Measurements from ENCODE around the gene PNMA3. TPM values are rescaled to one million over a fixed set of nuclear protein-coding genes. Genes with fewer than 3 reads are reported as not detected.
A peak's percentile ranks its signal among the peaks of the same experiment; 100 is the strongest.
"Not testable (repeated sequence)": the region's sequence is repeated elsewhere in the genome, so short reads cannot be mapped to it uniquely, and the experiment has no call there.

PNMA3 gene
- polyA plus RNA-seq, 3 donors: 0.79 TPM; not detected in 2

DNA sequence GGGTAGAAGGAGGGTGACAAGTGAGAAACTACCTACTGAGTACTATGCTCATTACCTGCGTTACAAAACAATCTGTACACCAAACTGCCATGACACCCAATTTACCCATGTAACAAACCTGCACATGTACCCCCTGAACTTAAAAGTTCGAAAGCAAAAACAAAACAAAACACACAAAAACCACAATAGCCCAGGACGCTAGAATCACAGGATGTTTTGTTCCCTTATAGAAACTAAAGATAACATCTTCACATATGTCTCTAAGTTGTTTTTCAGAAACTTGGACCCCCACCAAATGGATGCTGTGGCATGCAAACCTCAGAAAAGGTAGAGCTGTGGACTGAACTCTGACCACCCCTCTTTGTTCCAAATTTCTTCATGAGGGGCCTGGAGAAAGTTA, 37.1 kb upstream of the PNMA3 start:
- no peaks in the 10 kb centered on the region for H3K36me3 ChIP-seq (replicated peaks in 1 of 2; ENCODE audit: control insufficient read depth in 1 of 2, insufficient read depth in 2 of 2, low read length in 2 of 2)
- no peak overlapping the region for H3K27ac ChIP-seq (ENCODE audit: low read depth in 1 of 2, low read length in 2 of 2)
- H3K9me3 ChIP-seq (replicated peaks in 1 of 2; ENCODE audit: control insufficient read depth in 1 of 2, insufficient read depth in 1 of 2, low read length in 2 of 2): no peaks in the 10 kb centered on the region
- no peak overlapping the region for H3K4me3 ChIP-seq (replicated peaks in 1 of 3; ENCODE audit: low read depth in 2 of 3, low read length in 3 of 3)
- no peak for DNase-seq
- Mint-ChIP-seq H3K4me3 (no peak overlapping the region), H3K27me3 (ENCODE audit: low read depth in 3 of 3) (peaks cover 0 to 10% (median 9%) of the 10 kb centered on the region in 3 donors), H3K4me1 (no peaks in the 10 kb centered on the region), H3K36me3 (no peaks in the 10 kb centered on the region), H3K27ac (no peak overlapping the region), H3K9me3 (peaks cover 0 to 11% (median 4%) of the 10 kb centered on the region in 7 donors)
- no peak overlapping the region for H3K4me2 ChIP-seq (replicated peaks; ENCODE audit: extremely low read depth, low read length, poor library complexity, severe bottlenecking)
- H2AFZ ChIP-seq (ENCODE audit: insufficient read depth, low read depth, low read length, poor library complexity, severe bottlenecking): no peak overlapping the region
- H3K9ac ChIP-seq (ENCODE audit: insufficient read depth, low read length, poor library complexity, severe bottlenecking): no peak overlapping the region
- peaks cover 0 to 9% of the 10 kb centered on the region in 2 donors for H3K27me3 ChIP-seq (ENCODE audit: control insufficient read depth in 2 of 2, insufficient read depth in 2 of 2, low read length in 2 of 2)
- H3K4me1 ChIP-seq (ENCODE audit: control insufficient read depth in 1 of 2, insufficient read depth in 2 of 2, low read length in 2 of 2): no peaks in the 10 kb centered on the region
- no CpG with 5 or more reads among the region's 3 CpGs for WGBS (ENCODE audit: insufficient coverage)
- intact Hi-C loops (cut with micrococcal nuclease): no loop called here
- H4K20me1 ChIP-seq (ENCODE audit: insufficient read depth, low read length): no peaks in the 10 kb centered on the region
- H3K79me2 ChIP-seq (ENCODE audit: insufficient read depth, low read length): no peaks in the 10 kb centered on the region
- TF ChIP-seq, protein P1, sequence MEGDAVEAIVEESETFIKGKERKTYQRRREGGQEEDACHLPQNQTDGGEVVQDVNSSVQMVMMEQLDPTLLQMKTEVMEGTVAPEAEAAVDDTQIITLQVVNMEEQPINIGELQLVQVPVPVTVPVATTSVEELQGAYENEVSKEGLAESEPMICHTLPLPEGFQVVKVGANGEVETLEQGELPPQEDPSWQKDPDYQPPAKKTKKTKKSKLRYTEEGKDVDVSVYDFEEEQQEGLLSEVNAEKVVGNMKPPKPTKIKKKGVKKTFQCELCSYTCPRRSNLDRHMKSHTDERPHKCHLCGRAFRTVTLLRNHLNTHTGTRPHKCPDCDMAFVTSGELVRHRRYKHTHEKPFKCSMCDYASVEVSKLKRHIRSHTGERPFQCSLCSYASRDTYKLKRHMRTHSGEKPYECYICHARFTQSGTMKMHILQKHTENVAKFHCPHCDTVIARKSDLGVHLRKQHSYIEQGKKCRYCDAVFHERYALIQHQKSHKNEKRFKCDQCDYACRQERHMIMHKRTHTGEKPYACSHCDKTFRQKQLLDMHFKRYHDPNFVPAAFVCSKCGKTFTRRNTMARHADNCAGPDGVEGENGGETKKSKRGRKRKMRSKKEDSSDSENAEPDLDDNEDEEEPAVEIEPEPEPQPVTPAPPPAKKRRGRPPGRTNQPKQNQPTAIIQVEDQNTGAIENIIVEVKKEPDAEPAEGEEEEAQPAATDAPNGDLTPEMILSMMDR (IDR thresholded peaks at IDR 0.05): no peak

DNA sequence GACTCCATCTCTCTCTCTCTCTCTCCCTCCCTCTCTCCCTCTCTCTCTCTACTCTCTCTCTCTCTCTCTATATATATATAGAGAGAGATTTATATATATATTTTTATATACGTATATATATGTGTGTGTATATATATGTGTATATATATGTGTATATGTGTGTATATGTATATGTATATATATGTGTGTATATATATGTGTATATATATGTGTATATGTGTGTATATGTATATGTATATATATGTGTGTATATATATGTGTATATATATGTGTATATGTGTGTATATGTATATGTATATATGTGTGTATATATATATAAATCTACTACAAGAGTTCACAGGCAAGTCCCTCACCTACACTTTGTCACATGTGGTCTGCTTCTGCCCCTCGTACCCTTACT, 29.8 kb upstream of the PNMA3 start:
- H3K9me3 Mint-ChIP-seq; H3K9me3 ChIP-seq (replicated peaks in 1 of 2; ENCODE audit: control insufficient read depth in 1 of 2, insufficient read depth in 1 of 2, low read length in 2 of 2); H3K4me1 ChIP-seq (ENCODE audit: control insufficient read depth in 1 of 2, insufficient read depth in 2 of 2, low read length in 2 of 2); H3K27me3 ChIP-seq (ENCODE audit: control insufficient read depth in 2 of 2, insufficient read depth in 2 of 2, low read length in 2 of 2); H3K4me1 Mint-ChIP-seq; H3K4me2 ChIP-seq (replicated peaks; ENCODE audit: extremely low read depth, low read length, poor library complexity, severe bottlenecking); H3K4me3 Mint-ChIP-seq; H3K9ac ChIP-seq (ENCODE audit: insufficient read depth, low read length, poor library complexity, severe bottlenecking); H3K79me2 ChIP-seq (ENCODE audit: insufficient read depth, low read length); intact Hi-C loops (cut with micrococcal nuclease); H3K36me3 Mint-ChIP-seq; DNase-seq; H3K27ac ChIP-seq (ENCODE audit: low read depth in 1 of 2, low read length in 2 of 2); H2AFZ ChIP-seq (ENCODE audit: insufficient read depth, low read depth, low read length, poor library complexity, severe bottlenecking); H3K36me3 ChIP-seq (replicated peaks in 1 of 2; ENCODE audit: control insufficient read depth in 1 of 2, insufficient read depth in 2 of 2, low read length in 2 of 2); H3K4me3 ChIP-seq (replicated peaks in 1 of 3; ENCODE audit: low read depth in 2 of 3, low read length in 3 of 3); H3K27me3 Mint-ChIP-seq (ENCODE audit: low read depth in 3 of 3); H4K20me1 ChIP-seq (ENCODE audit: insufficient read depth, low read length): not testable (repeated sequence)
- WGBS (ENCODE audit: insufficient coverage): no CpG with 5 or more reads among the region's 2 CpGs
- peak overlapping the region in 1 of 7 donors; percentile 22 for H3K27ac Mint-ChIP-seq

DNA sequence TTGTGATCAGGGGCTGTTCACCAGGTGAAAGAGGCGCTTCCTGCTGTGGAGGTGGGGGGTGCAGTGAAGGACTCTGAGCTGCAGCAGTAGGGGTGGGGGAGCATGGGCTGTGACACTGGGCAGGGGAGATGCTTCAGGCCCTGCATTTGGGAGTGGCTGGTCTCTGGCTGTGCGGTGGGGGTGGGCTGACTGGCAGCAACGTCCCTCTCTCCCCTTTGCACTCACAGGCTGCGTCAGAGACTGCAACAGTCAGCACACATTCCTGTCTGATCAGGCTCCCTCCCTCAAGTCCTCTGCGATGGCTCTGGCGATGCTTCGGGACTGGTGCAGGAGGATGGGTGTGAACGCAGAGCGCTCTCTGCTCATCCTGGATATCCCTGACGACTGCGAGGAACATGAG, 27.8 kb upstream of the PNMA3 start:
- H3K79me2 ChIP-seq (ENCODE audit: insufficient read depth, low read length); H2AFZ ChIP-seq (ENCODE audit: insufficient read depth, low read depth, low read length, poor library complexity, severe bottlenecking); H3K4me1 Mint-ChIP-seq; H3K27me3 Mint-ChIP-seq (ENCODE audit: low read depth in 3 of 3); H3K9me3 ChIP-seq (replicated peaks in 1 of 2; ENCODE audit: control insufficient read depth in 1 of 2, insufficient read depth in 1 of 2, low read length in 2 of 2); H4K20me1 ChIP-seq (ENCODE audit: insufficient read depth, low read length); H3K27ac ChIP-seq (ENCODE audit: low read depth in 1 of 2, low read length in 2 of 2); H3K4me3 ChIP-seq (replicated peaks in 1 of 3; ENCODE audit: low read depth in 2 of 3, low read length in 3 of 3); H3K27me3 ChIP-seq (ENCODE audit: control insufficient read depth in 2 of 2, insufficient read depth in 2 of 2, low read length in 2 of 2); H3K4me2 ChIP-seq (replicated peaks; ENCODE audit: extremely low read depth, low read length, poor library complexity, severe bottlenecking); H3K4me1 ChIP-seq (ENCODE audit: control insufficient read depth in 1 of 2, insufficient read depth in 2 of 2, low read length in 2 of 2); intact Hi-C loops (cut with micrococcal nuclease); H3K27ac Mint-ChIP-seq; H3K36me3 Mint-ChIP-seq; H3K4me3 Mint-ChIP-seq; H3K9me3 Mint-ChIP-seq; DNase-seq; H3K9ac ChIP-seq (ENCODE audit: insufficient read depth, low read length, poor library complexity, severe bottlenecking); H3K36me3 ChIP-seq (replicated peaks in 1 of 2; ENCODE audit: control insufficient read depth in 1 of 2, insufficient read depth in 2 of 2, low read length in 2 of 2): not testable (repeated sequence)
- no CpG with 5 or more reads among the region's 11 CpGs for WGBS (ENCODE audit: insufficient coverage)
